Measurements from ENCODE around the gene SDR42E1. TPM values are rescaled to one million over a fixed set of nuclear protein-coding genes. Genes with fewer than 3 reads are reported as not detected.

Gene SDR42E1
- total and polyA plus RNA-seq, 7 experiments from 2014 or later = 2.2 to 12.1 (median 4.6) TPM

GRCh38 chr16:81956213-81956948, 54.9 kb downstream of the SDR42E1 start:
- Mint-ChIP-seq H3K4me3 (no peak overlapping the region), H3K36me3 (no peaks in the 10 kb centered on the region), H3K4me1 (peaks cover 0 to 2% (median 0%) of the 10 kb centered on the region in 7 donors), H3K27ac (no peak overlapping the region), H3K9me3 (peaks cover 0 to 19% (median 9%) of the 10 kb centered on the region in 11 donors), H3K27me3 (peaks cover 0 to 19% (median 3%) of the 10 kb centered on the region in 5 donors)
- intact Hi-C loops (cut with micrococcal nuclease) = no loop called here
- H3K4me1 ChIP-seq (ENCODE audit: control insufficient read depth in 2 of 2, insufficient read depth in 2 of 2, low read length in 2 of 2) = no peaks in the 10 kb centered on the region
- no peaks in the 10 kb centered on the region for H3K27me3 ChIP-seq (ENCODE audit: control insufficient read depth in 2 of 2, insufficient read depth in 2 of 2, low read length in 2 of 2)
- H3K4me3 ChIP-seq (ENCODE audit: low read length) = no peak overlapping the region
- H3K27ac ChIP-seq (ENCODE audit: low read depth, low read length) = no peak overlapping the region
- no peaks in the 10 kb centered on the region for H3K36me3 ChIP-seq (ENCODE audit: control insufficient read depth in 2 of 3, insufficient read depth in 3 of 3, low read length in 3 of 3)
- CTCF ChIA-PET = no interaction called here
- DNase-seq = no peak
- H3K9me3 ChIP-seq (ENCODE audit: control insufficient read depth in 2 of 3, low read length in 3 of 3) = peaks cover 0 to 6% (median 0%) of the 10 kb centered on the region in 3 experiments
- no peak for ATAC-seq
- POLR2A ChIA-PET = no interaction called here

GRCh38 chr16:81951564-81951963, 59.7 kb downstream of the SDR42E1 start:
- Mint-ChIP-seq H3K9me3 (peaks cover 1 to 32% (median 15%) of the 10 kb centered on the region in 11 donors), H3K4me3 (no peak overlapping the region), H3K27ac (no peak overlapping the region), H3K4me1 (peaks cover 0 to 2% (median 0%) of the 10 kb centered on the region in 7 donors), H3K27me3 (peaks cover 0 to 18% (median 0%) of the 10 kb centered on the region in 5 donors), H3K36me3 (no peaks in the 10 kb centered on the region)
- H3K9me3 ChIP-seq (ENCODE audit: control insufficient read depth in 2 of 3, low read length in 3 of 3) = peaks cover 0 to 6% (median 0%) of the 10 kb centered on the region in 3 experiments
- no peaks in the 10 kb centered on the region for H3K4me1 ChIP-seq (ENCODE audit: control insufficient read depth in 2 of 2, insufficient read depth in 2 of 2, low read length in 2 of 2)
- ATAC-seq = no peak
- ChIA-PET POLR2A (no interaction called here), CTCF (no interaction called here)
- DNase-seq = no peak
- no peak overlapping the region for H3K27ac ChIP-seq (ENCODE audit: low read depth, low read length)
- no peak overlapping the region for H3K4me3 ChIP-seq (ENCODE audit: low read length)
- H3K36me3 ChIP-seq (ENCODE audit: control insufficient read depth in 2 of 3, insufficient read depth in 3 of 3, low read length in 3 of 3) = no peaks in the 10 kb centered on the region
- H3K27me3 ChIP-seq (ENCODE audit: control insufficient read depth in 2 of 2, insufficient read depth in 2 of 2, low read length in 2 of 2) = no peaks in the 10 kb centered on the region
- intact Hi-C loops (cut with micrococcal nuclease) = no loop called here

- ChIA-PET CTCF (no interaction called here), POLR2A (no interaction called here)
- Mint-ChIP-seq H3K36me3 (no peaks in the 10 kb centered on the region), H3K4me3 (no peak overlapping the region), H3K4me1 (no peaks in the 10 kb centered on the region), H3K27ac (no peak overlapping the region), H3K9me3 (peaks cover 0 to 11% (median 3%) of the 10 kb centered on the region in 11 donors), H3K27me3 (peaks cover 0 to 17% (median 2%) of the 10 kb centered on the region in 5 donors)
- Histone ChIP-seq H3K36me3 (ENCODE audit: control insufficient read depth in 2 of 3, insufficient read depth in 3 of 3, low read length in 3 of 3) (no peaks in the 10 kb centered on the region), H3K4me3 (ENCODE audit: low read length) (no peak overlapping the region), H3K9me3 (ENCODE audit: control insufficient read depth in 2 of 3, low read length in 3 of 3) (no peaks in the 10 kb centered on the region), H3K27me3 (ENCODE audit: control insufficient read depth in 2 of 2, insufficient read depth in 2 of 2, low read length in 2 of 2) (no peaks in the 10 kb centered on the region), H3K27ac (ENCODE audit: low read depth, low read length) (no peak overlapping the region), H3K4me1 (ENCODE audit: control insufficient read depth in 2 of 2, insufficient read depth in 2 of 2, low read length in 2 of 2) (no peaks in the 10 kb centered on the region)
- ATAC-seq (no peak), DNase-seq (no peak)
- intact Hi-C loops (cut with micrococcal nuclease) = no loop called here
Measured at GRCh38 chr16:81946206-81946605, 65.1 kb downstream of the SDR42E1 start.

- H3K4me3 Mint-ChIP-seq = no peak overlapping the region
- peaks cover 0 to 18% (median 2%) of the 10 kb centered on the region in 5 donors for H3K27me3 Mint-ChIP-seq
- no peak overlapping the region for H3K27ac Mint-ChIP-seq
- peaks cover 0 to 2% (median 0%) of the 10 kb centered on the region in 7 donors for H3K4me1 Mint-ChIP-seq
- ATAC-seq = no peak
- Histone ChIP-seq H3K27ac (ENCODE audit: low read depth, low read length) (no peak overlapping the region), H3K27me3 (ENCODE audit: control insufficient read depth in 2 of 2, insufficient read depth in 2 of 2, low read length in 2 of 2) (no peaks in the 10 kb centered on the region), H3K36me3 (ENCODE audit: control insufficient read depth in 2 of 3, insufficient read depth in 3 of 3, low read length in 3 of 3) (no peaks in the 10 kb centered on the region), H3K4me1 (ENCODE audit: control insufficient read depth in 2 of 2, insufficient read depth in 2 of 2, low read length in 2 of 2) (no peaks in the 10 kb centered on the region), H3K9me3 (ENCODE audit: control insufficient read depth in 2 of 3, low read length in 3 of 3) (no peaks in the 10 kb centered on the region), H3K4me3 (ENCODE audit: low read length) (no peak overlapping the region)
- no peaks in the 10 kb centered on the region for H3K36me3 Mint-ChIP-seq
- DNase-seq = no peak
- ChIA-PET POLR2A (no interaction called here), CTCF (no interaction called here)
- intact Hi-C loops (cut with micrococcal nuclease) = no loop called here
- H3K9me3 Mint-ChIP-seq = peaks cover 0 to 7% (median 1%) of the 10 kb centered on the region in 11 donors
Measured at GRCh38 chr16:81945665-81946064, 65.6 kb downstream of the SDR42E1 start.

GRCh38 chr16:81942007-81942601, 69.2 kb downstream of the SDR42E1 start:
- intact Hi-C loops (cut with micrococcal nuclease) = no loop called here
- H3K27ac Mint-ChIP-seq = no peak overlapping the region

GRCh38 chr16:81940781-81941560, 70.3 kb downstream of the SDR42E1 start:
- Histone ChIP-seq H3K27me3 (ENCODE audit: control insufficient read depth in 2 of 2, insufficient read depth in 2 of 2, low read length in 2 of 2) (no peaks in the 10 kb centered on the region), H3K4me1 (ENCODE audit: control insufficient read depth in 2 of 2, insufficient read depth in 2 of 2, low read length in 2 of 2) (no peaks in the 10 kb centered on the region), H3K36me3 (ENCODE audit: control insufficient read depth in 2 of 3, insufficient read depth in 3 of 3, low read length in 3 of 3) (no peaks in the 10 kb centered on the region), H3K4me3 (ENCODE audit: low read length) (no peak overlapping the region), H3K27ac (ENCODE audit: low read depth, low read length) (no peak overlapping the region), H3K9me3 (ENCODE audit: control insufficient read depth in 2 of 3, low read length in 3 of 3) (no peaks in the 10 kb centered on the region)
- intact Hi-C loops (cut with micrococcal nuclease) = loop anchor here (1.0 kb wide), 2 partner anchors 121 to 289 kb away; no protein-coding TSS in a partner anchor
- no peak for ATAC-seq
- Mint-ChIP-seq H3K4me1 (peaks cover 0 to 3% (median 0%) of the 10 kb centered on the region in 7 donors), H3K27ac (peak overlapping the region in 2 of 9 donors; percentile 0), H3K9me3 (no peaks in the 10 kb centered on the region), H3K4me3 (no peak overlapping the region), H3K27me3 (peaks cover 0 to 15% (median 2%) of the 10 kb centered on the region in 5 donors), H3K36me3 (no peaks in the 10 kb centered on the region)
- CTCF ChIA-PET = interaction anchor here (0.5 to 1.8 kb wide), 7 partner anchors 53 to 671 kb away, joined by 3 to 6 read pairs (median 3); no protein-coding TSS in a partner anchor
- POLR2A ChIA-PET = no interaction called here
- peak in 6 of 9 donors; percentile 8 to 45 (median 20) for DNase-seq

More at GRCh38 chr16:81942007-81942601, 69.2 kb downstream of the SDR42E1 start:
- Mint-ChIP-seq H3K27me3 (peaks cover 0 to 16% (median 2%) of the 10 kb centered on the region in 5 donors), H3K36me3 (no peaks in the 10 kb centered on the region), H3K4me1 (peaks cover 0 to 3% (median 0%) of the 10 kb centered on the region in 7 donors), H3K4me3 (no peak overlapping the region), H3K9me3 (no peaks in the 10 kb centered on the region)
- no peaks in the 10 kb centered on the region for H3K4me1 ChIP-seq (ENCODE audit: control insufficient read depth in 2 of 2, insufficient read depth in 2 of 2, low read length in 2 of 2)
- H3K36me3 ChIP-seq (ENCODE audit: control insufficient read depth in 2 of 3, insufficient read depth in 3 of 3, low read length in 3 of 3) = no peaks in the 10 kb centered on the region
- ChIA-PET CTCF (no interaction called here), POLR2A (no interaction called here)
- no peaks in the 10 kb centered on the region for H3K27me3 ChIP-seq (ENCODE audit: control insufficient read depth in 2 of 2, insufficient read depth in 2 of 2, low read length in 2 of 2)
- DNase-seq (no peak), ATAC-seq (no peak)
- H3K9me3 ChIP-seq (ENCODE audit: control insufficient read depth in 2 of 3, low read length in 3 of 3) = no peaks in the 10 kb centered on the region
- no peak overlapping the region for H3K27ac ChIP-seq (ENCODE audit: low read depth, low read length)
- no peak overlapping the region for H3K4me3 ChIP-seq (ENCODE audit: low read length)
